Chondrocyte (in vitro differentiated cells): Measurements from ENCODE around the gene SLCO4C1. TPM values are rescaled to one million over a fixed set of nuclear protein-coding genes. Genes with fewer than 3 reads are reported as not detected.

ENCODE experiments used
- DNase-seq: peaks from one replicate; pipeline ENCODE4 v3.0.0; 2021; ENCODE audit warnings: mixed read lengths, low spot score
- H3K27ac Mint-ChIP-seq: one replicate; pipeline ENCODE4 v1.8.0; 2021; ENCODE audit warnings: mild to moderate bottlenecking, moderate library complexity, mixed read lengths; ENCODE audit not compliant: unreplicated experiment
- H3K27me3 Mint-ChIP-seq: 2 replicates; pipeline ENCODE4 v1.8.0; 2021; ENCODE audit warnings: low read depth, mixed read lengths
- H3K36me3 Mint-ChIP-seq: 2 replicates; pipeline ENCODE4 v1.8.0; 2021; ENCODE audit warnings: low read depth, mixed read lengths
- H3K4me1 Mint-ChIP-seq: 2 replicates; pipeline ENCODE4 v1.8.0; 2021; ENCODE audit warnings: low read depth, mild to moderate bottlenecking, mixed read lengths
- H3K4me3 Mint-ChIP-seq: one replicate; pipeline ENCODE4 v1.8.0; 2021; ENCODE audit warnings: mild to moderate bottlenecking, moderate library complexity, mixed read lengths; ENCODE audit not compliant: unreplicated experiment
- H3K9me3 Mint-ChIP-seq: 2 replicates; pipeline ENCODE4 v1.8.0; 2021; ENCODE audit warnings: low read depth, mixed read lengths
- CTCF ChIP-seq: fragments of 200-600 bp; sonication (generic); IDR thresholded peaks from 2 replicates; pipeline ENCODE4 v1.5.0; 2021; ENCODE audit warnings: antibody characterized with exemption, mild to moderate bottlenecking, moderate library complexity
- total RNA-seq: library from RNA; stranded (reverse); gene quantifications from 3 replicates; pipeline ENCODE4 v1.2.1, GENCODE V29; 2021

Gene SLCO4C1
- total RNA-seq, 1 donor from 2014 or later = 0.15 TPM

GRCh38 chr5:102271759-102272158, 24.3 kb downstream of the SLCO4C1 start:
- H3K9me3 Mint-ChIP-seq = peaks cover 18% of the 10 kb centered on the region
- no peak for TF ChIP-seq CTCF
- no peaks in the 10 kb centered on the region for H3K27me3 Mint-ChIP-seq

GRCh38 chr5:102270036-102270435, 26.0 kb downstream of the SLCO4C1 start:
- Mint-ChIP-seq H3K27me3 (no peaks in the 10 kb centered on the region), H3K36me3 (peaks cover 2% of the 10 kb centered on the region), H3K4me3 (no peak overlapping the region), H3K27ac (no peak overlapping the region), H3K9me3 (peaks cover 26% of the 10 kb centered on the region), H3K4me1 (no peaks in the 10 kb centered on the region)
- DNase-seq = no peak
- TF ChIP-seq CTCF = no peak

More at GRCh38 chr5:102271759-102272158, 24.3 kb downstream of the SLCO4C1 start:
- DNase-seq = no peak
- no peaks in the 10 kb centered on the region for H3K4me1 Mint-ChIP-seq
- H3K4me3 Mint-ChIP-seq = no peak overlapping the region
- no peaks in the 10 kb centered on the region for H3K36me3 Mint-ChIP-seq
- no peak overlapping the region for H3K27ac Mint-ChIP-seq

- DNase-seq = no peak
- Mint-ChIP-seq H3K9me3 (peaks cover 8% of the 10 kb centered on the region), H3K4me3 (no peak overlapping the region), H3K36me3 (peaks cover 2% of the 10 kb centered on the region), H3K27ac (no peak overlapping the region), H3K4me1 (no peaks in the 10 kb centered on the region), H3K27me3 (no peaks in the 10 kb centered on the region)
- no peak for TF ChIP-seq CTCF
Observed at GRCh38 chr5:102262688-102263087, 33.4 kb downstream of the SLCO4C1 start.

- H3K9me3 Mint-ChIP-seq = peaks cover 1% of the 10 kb centered on the region
- TF ChIP-seq CTCF = no peak
- H3K27ac Mint-ChIP-seq = no peak overlapping the region
- no peaks in the 10 kb centered on the region for H3K36me3 Mint-ChIP-seq
- no peaks in the 10 kb centered on the region for H3K4me1 Mint-ChIP-seq
- peaks cover 2% of the 10 kb centered on the region for H3K27me3 Mint-ChIP-seq
- H3K4me3 Mint-ChIP-seq = no peak overlapping the region
- no peak for DNase-seq
Observed at GRCh38 chr5:102249381-102249780, 46.7 kb downstream of the SLCO4C1 start.

GRCh38 chr5:102243213-102243612, 52.9 kb downstream of the SLCO4C1 start:
- Mint-ChIP-seq H3K27me3 (no peaks in the 10 kb centered on the region), H3K36me3 (no peaks in the 10 kb centered on the region), H3K9me3 (peaks cover 4% of the 10 kb centered on the region), H3K27ac (no peak overlapping the region), H3K4me3 (no peak overlapping the region), H3K4me1 (no peaks in the 10 kb centered on the region)
- no peak for TF ChIP-seq CTCF
- DNase-seq = no peak
